HCT116 (cell line): Measurements from ENCODE around the gene FMO4. TPM values are rescaled to one million over a fixed set of nuclear protein-coding genes. Genes with fewer than 3 reads are reported as not detected.

Experiments
- ATAC-seq: fragments of 200-7000 bp; cut with Tn5 transposase; 2 replicates; pipeline ENCODE4 v1.9.1; 2020; ENCODE audit warnings: mild to moderate bottlenecking, moderate library complexity
- BruUV-seq: library from RNA; stranded (reverse); fragments of 400-500 nt; replicated peaks from 2 replicates; lab custom pipeline; 2021; lab: Mats Ljungman, UMichigan
- CTCF ChIA-PET: fragments of 300-600 bp; sonication (Branson Sonifier 250); formaldehyde crosslinking; loops from one replicate; lab custom pipeline; 2021; ENCODE audit warnings: antibody characterized with exemption; lab: Charles Lee
- POLR2A ChIA-PET: fragments of 300-600, 350-600 bp; sonication (Branson Sonifier 250); formaldehyde crosslinking; loops from one replicate; lab custom pipeline; 2021; ENCODE audit warnings: antibody characterized with exemption; lab: Charles Lee
- RAD21 ChIA-PET, 2 experiments: fragments of 300-600 bp; sonication (Branson Sonifier 250); formaldehyde crosslinking; loops; one replicate each; lab custom pipeline; 2023; ENCODE audit warnings: low total read pairs in 2 of 2; ENCODE audit not compliant: uncharacterized antibody in 2 of 2, unreplicated experiment in 2 of 2, low non-redundant PET in 1 of 2; lab: Charles Lee
- DNase-seq: peaks from one replicate; pipeline ENCODE4 v3.0.0-alpha.2; 2010; ENCODE audit warnings: low read depth, low spot score
- H2AFZ ChIP-seq: fragments of 200-600 bp; shearing (Covaris generic), sonication (generic); 2 replicates; pipeline ENCODE4 v1.6.1; 2017; ENCODE audit warnings: low read depth, mixed run types, mixed read lengths, antibody characterized with exemption, low read length; ENCODE audit not compliant: poor library complexity, severe bottlenecking
- H3K27ac ChIP-seq: 2 replicates; pipeline ENCODE4 v1.5.1; 2012; ENCODE audit warnings: low read depth, low read length
- H3K27me3 ChIP-seq: fragments of 200-600 bp; sonication (generic); 2 replicates; pipeline ENCODE4 v1.6.1; 2016; ENCODE audit warnings: mixed run types, low read length, mixed read lengths; ENCODE audit not compliant: insufficient read depth
- H3K36me3 ChIP-seq, 2 experiments: fragments of 200-500 bp in 1 of 2; fragments of 200-600 bp in 1 of 2; sonication (Bioruptor generic) in 1 of 2; sonication (generic) in 1 of 2; 2 replicates each; pipeline versions ENCODE4 v1.5.1 to v1.6.1; 2014 to 2016; ENCODE audit warnings: low read length in 2 of 2, inconsistent platforms in 1 of 2, mixed read lengths in 1 of 2, mixed run types in 1 of 2; ENCODE audit not compliant: insufficient read depth in 2 of 2, control insufficient read depth in 1 of 2
- H3K4me1 ChIP-seq, 2 experiments: fragments of 200-600 bp in 1 of 2; sonication (generic) in 1 of 2; 2 replicates each; pipeline versions ENCODE4 v1.5.1 to v1.6.1; 2012 to 2017; ENCODE audit warnings: low read length in 2 of 2, inconsistent platforms in 1 of 2, mild to moderate bottlenecking in 1 of 2, mixed read lengths in 1 of 2, mixed run types in 1 of 2, moderate library complexity in 1 of 2; ENCODE audit not compliant: insufficient read depth in 2 of 2, control insufficient read depth in 1 of 2
- H3K4me2 ChIP-seq: fragments of 200-600 bp; sonication (generic); 2 replicates; pipeline ENCODE4 v1.6.1; 2017; ENCODE audit warnings: mixed run types, low read length, mixed read lengths
- H3K4me3 ChIP-seq, 2 experiments: fragments of 200-600 bp in 1 of 2; sonication (generic) in 1 of 2; replicated peaks in 1 of 2; 2 replicates each; pipeline ENCODE4 v1.5.1; 2011 to 2016; ENCODE audit warnings: low read length in 2 of 2, control low read depth in 1 of 2, low read depth in 1 of 2, mild to moderate bottlenecking in 1 of 2, mixed read lengths in 1 of 2, mixed run types in 1 of 2
- H3K79me2 ChIP-seq: fragments of 200-600 bp; sonication (generic); 2 replicates; pipeline ENCODE4 v1.6.1; 2017; ENCODE audit warnings: mild to moderate bottlenecking, mixed run types, low read length, moderate library complexity, mixed read lengths; ENCODE audit not compliant: insufficient read depth
- H3K9ac ChIP-seq: fragments of 200-600 bp; sonication (generic); 2 replicates; pipeline ENCODE4 v1.6.1; 2016; ENCODE audit warnings: low read length, mixed read lengths
- H3K9me2 ChIP-seq: fragments of 200-600 bp; sonication (generic), shearing (Covaris generic); 2 replicates; pipeline ENCODE4 v1.6.1; 2017; ENCODE audit warnings: mixed run types, mild to moderate bottlenecking, moderate library complexity; ENCODE audit not compliant: insufficient read depth
- H3K9me3 ChIP-seq, 2 experiments: fragments of 200-500 bp in 1 of 2; fragments of 200-600 bp in 1 of 2; sonication (Bioruptor generic) in 1 of 2; sonication (generic) in 1 of 2; 2 replicates each; pipeline ENCODE4 v1.6.1; 2014 to 2017; ENCODE audit warnings: low read length in 2 of 2, mixed read lengths in 2 of 2, inconsistent platforms in 1 of 2, low read depth in 1 of 2, mild to moderate bottlenecking in 1 of 2, mixed run types in 1 of 2, moderate library complexity in 1 of 2; ENCODE audit not compliant: control insufficient read depth in 1 of 2, insufficient read depth in 1 of 2
- H4K20me1 ChIP-seq: fragments of 200-600 bp; sonication (generic), shearing (Covaris generic); 2 replicates; pipeline ENCODE4 v1.6.1; 2017; ENCODE audit warnings: mixed run types, mild to moderate bottlenecking, moderate library complexity; ENCODE audit not compliant: insufficient read depth
- ATF3 ChIP-seq: IDR thresholded peaks from 2 replicates; pipeline ENCODE4 v1.6.1; 2012
- CTCF ChIP-seq, 3 experiments: fragments of 200-600 bp in 1 of 3; sonication (generic) in 1 of 3; IDR thresholded peaks in 2 of 3; conservative IDR thresholded peaks in 1 of 3; 2 replicates each; pipeline ENCODE4 v1.5.1; 2012 to 2017; ENCODE audit warnings: low read depth in 2 of 3, low read length in 2 of 3, antibody characterized with exemption in 1 of 3, borderline replicate concordance in 1 of 3, control low read depth in 1 of 3, mild to moderate bottlenecking in 1 of 3, mixed read lengths in 1 of 3, mixed run types in 1 of 3, moderate library complexity in 1 of 3; ENCODE audit not compliant: insufficient read depth in 1 of 3
- EZH2 ChIP-seq: fragments of 200-600 bp; sonication (generic); IDR thresholded peaks from 2 replicates; pipeline ENCODE4 v1.6.1; 2017; ENCODE audit warnings: antibody characterized with exemption, mixed run types
- EZH2phosphoT487 ChIP-seq: fragments of 200-600 bp; IDR thresholded peaks from 2 replicates; pipeline ENCODE4 v1.6.1; 2018; ENCODE audit warnings: antibody characterized with exemption, borderline replicate concordance
- FOSL1 ChIP-seq: IDR thresholded peaks from 2 replicates; pipeline ENCODE4 v1.6.1; 2012; ENCODE audit warnings: low read depth
- JUND ChIP-seq: IDR thresholded peaks from 2 replicates; pipeline ENCODE4 v1.6.1; 2012
- REST ChIP-seq: IDR thresholded peaks from 2 replicates; pipeline ENCODE4 v1.6.1; 2012; ENCODE audit warnings: low read depth
- SIN3A ChIP-seq: IDR thresholded peaks from 2 replicates; pipeline ENCODE4 v1.6.1; 2012; ENCODE audit warnings: low read depth
- SP1 ChIP-seq: IDR thresholded peaks from 2 replicates; pipeline ENCODE4 v1.6.1; 2012; ENCODE audit warnings: low read depth
- ZBTB33 ChIP-seq: IDR thresholded peaks from 2 replicates; pipeline ENCODE4 v1.6.1; 2011; ENCODE audit warnings: mild to moderate bottlenecking, low read length, moderate library complexity; ENCODE audit not compliant: insufficient replicate concordance; ENCODE audit errors: extremely low read depth
- intact Hi-C: fragments of 100-400 bp; cut with micrococcal nuclease; formaldehyde crosslinking; loops from 2 replicates; pipeline ENCODE4 v1.10.0; 2022
- total RNA-seq: library from RNA; stranded (reverse); gene quantifications from one replicate; pipeline ENCODE4 v1.2.1, GENCODE V29; 2021; ENCODE audit not compliant: unreplicated experiment

FMO4 gene
- total RNA-seq, 1 experiment from 2014 or later = 1.4 TPM

- no TSS peak for BruUV-seq
- no peak overlapping the region for H3K9ac ChIP-seq
- intact Hi-C loops = no loop called here
- H3K4me2 ChIP-seq = no peak overlapping the region
- H3K4me1 ChIP-seq = no peaks in the 10 kb centered on the region
- POLR2A ChIA-PET = no interaction called here
- no peak overlapping the region for H2AFZ ChIP-seq
- no peaks in the 10 kb centered on the region for H4K20me1 ChIP-seq
- DNase-seq = no peak
- no peak overlapping the region for H3K4me3 ChIP-seq
- no peaks in the 10 kb centered on the region for H3K79me2 ChIP-seq
- no peaks in the 10 kb centered on the region for H3K9me2 ChIP-seq
- TF ChIP-seq REST (no peak), ATF3 (no peak), CTCF (IDR thresholded peaks at IDR 0.05 in 2 of 3, conservative IDR thresholded peaks at IDR 0.05 in 1 of 3; ENCODE audit: borderline replicate concordance in 1 of 3, insufficient read depth in 1 of 3, low read depth in 2 of 3, low read length in 2 of 3) (no peak), FOSL1 (no peak), EZH2 (no peak), SP1 (no peak), EZH2phosphoT487 (no peak), JUND (no peak), ZBTB33 (no peak), SIN3A (no peak)
- H3K27me3 ChIP-seq = no peaks in the 10 kb centered on the region
- RAD21 ChIA-PET = no interaction called here
- H3K27ac ChIP-seq = no peak overlapping the region
- no peak for ATAC-seq
- H3K9me3 ChIP-seq = no peaks in the 10 kb centered on the region
- CTCF ChIA-PET = no interaction called here
- no peaks in the 10 kb centered on the region for H3K36me3 ChIP-seq
Observed at GRCh38 chr1:171350594-171350993, 36.6 kb downstream of the FMO4 start.
